Mesenteric fat pad (tissue), 1 donor: ENCODE results near the gene SHBG. TPM values are rescaled to one million over a fixed set of nuclear protein-coding genes. Genes with fewer than 3 reads are reported as not detected.

Source experiments
- DNase-seq: peaks from one replicate; pipeline ENCODE4 v3.0.0-alpha.2; 2020; ENCODE audit warnings: low spot score
- total RNA-seq: library from RNA; stranded (reverse); fragmentation: NEBNext Ultra II Directional; extraction: Animal tissue kit (Norgen Biotek cat#: 25700); gene quantifications from one replicate; pipeline ENCODE4 v1.2.1, GENCODE V29; 2021
- donor health status: DM: yes; HTN: yes; CAD: no.

Gene SHBG
- total RNA-seq, 1 donor from 2014 or later: 0.71 TPM

- DNase-seq: no peak
These were observed 14.8 kb downstream of the SHBG start for GRCh38 chr17:7644775-7645174.

- DNase-seq: no peak
These were observed 16.5 kb downstream of the SHBG start for GRCh38 chr17:7646457-7646856.

GRCh38 chr17:7647018-7647417 lies 17.1 kb downstream of the SHBG start:
- no peak for DNase-seq

GRCh38 chr17:7650509-7651096 lies 20.7 kb downstream of the SHBG start, which contains the start of gene ATP1B2:
ATP1B2 (plus strand) TSS chr17:7650926; CDS start chr17:7651519, 593 bp downstream.
- no peak for DNase-seq

- no peak for DNase-seq
These were observed 21.2 kb downstream of the SHBG start for GRCh38 chr17:7651097-7651664.

GRCh38 chr17:7651665-7652387 lies 21.9 kb downstream of the SHBG start:
- DNase-seq: no peak

- no peak for DNase-seq
These were observed 22.7 kb downstream of the SHBG start for GRCh38 chr17:7652388-7653356.

- DNase-seq: no peak
These were observed 25.1 kb downstream of the SHBG start for GRCh38 chr17:7654832-7655540.

- DNase-seq: no peak
These were observed 25.6 kb downstream of the SHBG start for GRCh38 chr17:7655541-7655840.

- no peak for DNase-seq
These were observed 27.1 kb downstream of the SHBG start for GRCh38 chr17:7656958-7657609.

GRCh38 chr17:7667656-7668406 lies 37.9 kb downstream of the SHBG start:
- DNase-seq: no peak

- no peak for DNase-seq
These were observed 38.5 kb downstream of the SHBG start for GRCh38 chr17:7668482-7668881.

- no peak for DNase-seq
These were observed 43.3 kb downstream of the SHBG start for GRCh38 chr17:7673239-7673638.

- no peak for DNase-seq
These were observed 45.0 kb downstream of the SHBG start for GRCh38 chr17:7674934-7675333.

GRCh38 chr17:7676533-7676932 lies 46.6 kb downstream of the SHBG start:
- DNase-seq: no peak

GRCh38 chr17:7677388-7678067 lies 47.6 kb downstream of the SHBG start:
- DNase-seq: no peak
